ENCODE measurements around the gene HSPG2.
A peak's percentile ranks its signal among the peaks of the same experiment; 100 is the strongest.
"Not testable (repeated sequence)": the region's sequence is repeated elsewhere in the genome, so short reads cannot be mapped to it uniquely, and the experiment has no call there.

HSPG2 gene

GRCh38 chr1:21955501-21956281 is 18.6 kb upstream of the HSPG2 start:
- no peak for DNase-seq

- DNase-seq = no peak
Measured at GRCh38 chr1:21955058-21955457, 17.9 kb upstream of the HSPG2 start.

GRCh38 chr1:21952786-21953520 is 15.8 kb upstream of the HSPG2 start:
- DNase-seq = no peak

- no peak for DNase-seq
Measured at GRCh38 chr1:21951226-21951870, 14.2 kb upstream of the HSPG2 start.

GRCh38 chr1:21950734-21951133 is 13.6 kb upstream of the HSPG2 start:
- no peak for DNase-seq

- DNase-seq = no peak
Measured at GRCh38 chr1:21946836-21947587, 9.9 kb upstream of the HSPG2 start.

- DNase-seq = no peak
Measured at GRCh38 chr1:21944733-21945073, 7.6 kb upstream of the HSPG2 start.

- DNase-seq = not testable (repeated sequence)
Measured at GRCh38 chr1:21942959-21943640, 6.0 kb upstream of the HSPG2 start.

- no peak for DNase-seq
Measured at GRCh38 chr1:21942464-21942863, 5.4 kb upstream of the HSPG2 start.

GRCh38 chr1:21941370-21941769 is 4.3 kb upstream of the HSPG2 start:
- no peak for DNase-seq

- no peak for DNase-seq
Measured at GRCh38 chr1:21940492-21940891, 3.4 kb upstream of the HSPG2 start.

- no peak for DNase-seq
Measured at GRCh38 chr1:21939650-21940374, 2.7 kb upstream of the HSPG2 start.

GRCh38 chr1:21938732-21939538 is 1.8 kb upstream of the HSPG2 start:
- DNase-seq = no peak

- DNase-seq = peak; percentile 72
Measured at GRCh38 chr1:21937372-21938121, 437 bp upstream of the HSPG2 start.

- DNase-seq = peak; percentile 15
Measured at GRCh38 chr1:21936366-21937031, 611 bp downstream of the HSPG2 start.

- no peak for DNase-seq
Measured at GRCh38 chr1:21935891-21936365, 1.2 kb downstream of the HSPG2 start.

- no peak for DNase-seq
Measured at GRCh38 chr1:21935393-21935804, 1.7 kb downstream of the HSPG2 start.

- DNase-seq = no peak
Measured at GRCh38 chr1:21933397-21934248, 3.5 kb downstream of the HSPG2 start.

GRCh38 chr1:21932127-21932526 is 5.0 kb downstream of the HSPG2 start:
- no peak for DNase-seq
